Motor neuron (in vitro differentiated cells): ENCODE measurements around the gene NKIRAS1. TPM values are rescaled to one million over a fixed set of nuclear protein-coding genes. Genes with fewer than 3 reads are reported as not detected.
"Not testable (repeated sequence)": the region's sequence is repeated elsewhere in the genome, so short reads cannot be mapped to it uniquely, and the experiment has no call there.

Source experiments
- ATAC-seq, 8 experiments: fragments of 200-7000 bp; cut with Tn5 transposase; replicated peaks in 6 of 8; 2 replicates each; pipeline ENCODE4 v1.8.0; 2021; ENCODE audit warnings: mild to moderate bottlenecking in 8 of 8, moderate library complexity in 8 of 8
- H3K27ac ChIP-seq, 2 donors: fragments of 250-450 bp; sonication (Bioruptor Pico); 2 replicates each; pipeline ENCODE4 v1.9.0; 2021; ENCODE audit warnings: antibody characterized with exemption in 2 of 2, mild to moderate bottlenecking in 2 of 2, moderate library complexity in 1 of 2
- H3K4me1 ChIP-seq, 2 donors: fragments of 250-450 bp; sonication (Bioruptor Pico); replicated peaks in 1 of 2; 2 replicates each; pipeline ENCODE4 v1.6.1; 2021; ENCODE audit warnings: antibody characterized with exemption in 2 of 2, mild to moderate bottlenecking in 2 of 2, moderate library complexity in 1 of 2
- H3K4me3 ChIP-seq, 5 donors: fragments of 250-450 bp; sonication (Bioruptor Pico); 2 replicates each; pipeline ENCODE4 v1.9.0; 2021; ENCODE audit warnings: antibody characterized with exemption in 5 of 5, mild to moderate bottlenecking in 5 of 5, moderate library complexity in 4 of 5
- WGBS, 10 experiments: fragments of 450-650 bp; shearing (Covaris generic); methylation state at CpG; one replicate each; pipeline ENCODE4 v1.0.0; 2022; 5-methylcytosine and 5-hydroxymethylcytosine counted together
- in situ Hi-C, 9 experiments: fragments of 400-800 bp; cut with MboI; loops; one replicate each; pipeline ENCODE4 v1.15.0; 2021; ENCODE audit warnings: low sequenced_read_pairs in 9 of 9, low pct_unique_long_range_greater_than_20kb in 2 of 9; ENCODE audit not compliant: unreplicated experiment in 9 of 9
- total RNA-seq, 8 experiments: library from RNA; unstranded; fragments of 300-600 nt; gene quantifications; 2 replicates each; pipeline versions ENCODE4 v1.2.3 to v1.2.4, GENCODE V29; 2022

The NKIRAS1 gene
- total RNA-seq, 8 experiments from 2014 or later, result 17.5 to 44.1 (median 24.4) TPM

DNA sequence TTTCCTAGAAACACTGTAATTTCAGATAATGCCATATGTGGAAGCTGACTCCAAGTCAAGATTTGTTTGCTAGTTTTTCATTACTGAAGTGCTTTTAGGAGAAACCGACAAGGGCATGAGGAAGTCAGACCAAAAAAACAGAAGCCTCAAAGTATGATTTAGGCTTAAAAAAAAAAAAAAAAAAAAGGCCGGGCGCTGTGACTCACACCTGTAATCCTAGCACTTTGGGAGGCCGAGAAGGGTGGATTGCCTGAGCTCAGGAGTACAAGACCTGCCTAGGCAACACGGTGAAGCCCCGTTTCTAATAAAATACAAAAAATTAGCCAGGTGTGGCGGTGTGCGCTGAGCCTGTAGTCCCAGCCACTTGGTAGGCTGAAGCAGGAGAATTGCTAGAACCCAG is 11.7 kb upstream of the NKIRAS1 start:
- Histone ChIP-seq H3K4me1 (no peaks in the 10 kb centered on the region), H3K27ac (no peak overlapping the region), H3K4me3 (no peak overlapping the region)
- 66 to 95% (median 88%) methylated on average over 1 to 8 of the region's 8 CpGs for WGBS, 10 experiments
- ATAC-seq, result no peak
- in situ Hi-C loops, result no loop called here

DNA sequence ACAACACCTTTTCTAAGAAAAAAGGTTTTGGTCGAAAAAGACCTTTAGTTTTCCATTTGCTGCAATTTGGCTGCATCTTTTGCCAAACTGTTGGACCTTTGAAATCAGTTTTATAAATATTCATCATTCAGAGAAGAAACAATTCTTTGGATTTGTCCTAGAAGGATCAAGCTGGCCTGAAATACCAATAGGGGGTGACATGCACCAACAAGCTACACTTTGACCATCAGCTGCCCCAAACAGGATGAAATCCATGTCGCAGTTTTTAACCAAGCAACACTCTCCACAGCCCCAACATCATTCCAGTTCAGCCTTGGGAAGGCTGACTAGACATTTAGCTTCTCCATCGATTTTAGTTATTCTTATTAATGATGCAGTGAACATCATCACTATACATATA is 9.9 kb upstream of the NKIRAS1 start:
- Histone ChIP-seq H3K4me3 (no peak overlapping the region), H3K4me1 (no peaks in the 10 kb centered on the region), H3K27ac (no peak overlapping the region)
- in situ Hi-C loops, result no loop called here
- ATAC-seq, result no peak
- WGBS, 10 experiments, result 63 to 93% (median 75%) methylated on average over 2 to 3 of the region's 3 CpGs; no CpG with 5 or more reads in 1 of the 10 experiments

DNA sequence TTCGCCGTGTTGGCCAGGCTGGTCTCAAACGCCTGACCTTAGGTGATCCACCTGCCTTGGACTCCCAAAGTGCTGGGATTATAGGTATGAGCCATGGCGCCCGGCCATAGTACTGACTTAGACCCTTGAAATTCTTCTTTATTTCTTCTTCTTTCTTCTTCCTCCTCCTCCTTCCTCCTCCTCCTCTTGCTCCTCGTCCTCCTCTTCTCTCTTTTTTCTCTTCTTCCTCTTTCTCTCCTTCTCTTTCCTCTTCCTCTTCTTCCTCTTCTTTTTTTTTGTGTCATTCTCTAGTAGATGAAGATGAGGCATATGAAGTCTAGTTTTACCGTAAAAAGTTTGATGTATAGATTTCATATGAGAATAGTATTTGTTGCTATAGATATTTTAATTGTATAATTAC is 9.5 kb upstream of the NKIRAS1 start:
- in situ Hi-C loops, result no loop called here
- Histone ChIP-seq H3K4me3 (no peak overlapping the region), H3K27ac (no peak overlapping the region), H3K4me1 (no peaks in the 10 kb centered on the region)
- WGBS, 10 experiments, result 77 to 95% (median 86%) methylated on average over 3 to 7 of the region's 7 CpGs; no CpG with 5 or more reads in 2 of the 10 experiments
- ATAC-seq, result no peak

DNA sequence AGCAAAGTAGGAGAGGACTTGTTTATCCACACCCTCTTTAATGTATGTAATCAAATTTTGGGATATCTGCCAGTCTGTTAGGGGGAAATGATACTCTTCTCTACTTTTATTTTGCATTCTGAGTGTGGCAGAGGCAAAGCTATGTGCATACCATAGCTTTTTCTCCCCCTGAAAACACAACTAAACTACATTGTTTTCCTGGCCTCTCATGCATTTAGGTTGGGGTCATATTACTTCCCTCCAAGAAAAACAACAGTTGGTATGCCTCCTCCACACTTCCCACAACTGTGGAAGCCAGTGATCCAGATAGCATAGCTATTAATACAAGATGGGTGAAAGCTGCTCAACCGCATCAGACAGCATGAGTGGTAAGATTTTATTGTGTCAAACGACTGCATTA is 7.0 kb upstream of the NKIRAS1 start:
- in situ Hi-C loops, result no loop called here
- no peak overlapping the region for H3K4me3 ChIP-seq
- 33 to 100% (median 80%) methylated on average over 1 to 2 of the region's 2 CpGs; no CpG with 5 or more reads in 5 of the 10 experiments for WGBS, 10 experiments
- H3K27ac ChIP-seq, result no peak overlapping the region
- H3K4me1 ChIP-seq, result peaks cover 3% of the 10 kb centered on the region in 2 donors
- ATAC-seq, result peak in 1 of 8 experiments; percentile 60

DNA sequence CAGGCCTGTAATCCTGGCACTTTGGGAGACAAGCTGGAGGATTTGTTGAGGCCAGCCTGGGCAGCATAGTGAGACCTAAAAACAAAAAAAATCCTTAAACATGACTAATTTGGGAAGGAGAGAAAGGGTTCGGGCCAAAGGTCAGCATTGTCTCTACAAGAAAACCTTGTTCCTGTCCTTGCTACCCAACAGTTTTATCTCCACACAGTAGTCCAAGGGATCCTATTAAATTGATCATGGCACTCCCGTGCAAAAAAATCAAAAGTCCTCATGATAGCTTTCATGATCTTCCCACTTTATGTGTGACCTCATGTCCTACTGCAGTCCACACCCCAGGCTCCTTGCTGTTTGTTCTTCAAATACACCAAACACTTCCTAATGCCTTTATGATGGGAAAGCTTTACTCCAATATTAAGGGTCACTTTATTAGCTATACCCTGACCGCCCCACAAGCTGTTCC is 4.3 kb upstream of the NKIRAS1 start:
- no peak overlapping the region for H3K4me3 ChIP-seq
- peaks cover 6 to 10% of the 10 kb centered on the region in 2 donors for H3K4me1 ChIP-seq
- no peak overlapping the region for H3K27ac ChIP-seq
- no peak for ATAC-seq
- WGBS, 10 experiments, result 14 to 100% (median 100%) methylated on average over 1 to 3 of the region's 3 CpGs; no CpG with 5 or more reads in 2 of the 10 experiments
- in situ Hi-C loops, result no loop called here

DNA sequence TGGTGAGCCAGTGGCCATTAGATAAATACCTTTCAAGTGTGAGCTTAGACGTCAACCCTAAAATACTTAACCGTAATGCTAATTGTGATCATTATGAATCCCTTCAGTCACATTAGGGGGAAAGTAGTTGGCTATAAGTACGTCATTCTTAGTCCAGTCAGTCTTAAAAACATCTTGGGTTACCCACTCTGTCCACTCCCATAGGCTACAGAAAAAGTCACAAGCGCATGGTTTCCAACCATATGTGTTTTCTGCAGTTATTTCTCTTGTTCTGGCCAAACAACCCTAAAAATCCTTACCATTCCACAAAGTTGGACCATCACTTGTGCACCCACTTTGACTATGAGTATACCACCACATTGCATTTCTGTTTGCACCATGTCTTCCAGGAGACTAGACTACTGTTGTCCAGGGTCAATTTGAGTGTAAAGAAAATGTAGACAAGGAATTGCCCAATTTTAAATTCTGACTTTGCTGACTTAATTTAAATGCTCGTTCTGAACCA is 3.4 kb upstream of the NKIRAS1 start:
- ATAC-seq, result no peak
- peaks cover 11% of the 10 kb centered on the region in 2 donors for H3K4me1 ChIP-seq
- in situ Hi-C loops, result no loop called here
- WGBS, 10 experiments, result 58 to 100% (median 89%) methylated on average over 2 to 5 of the region's 5 CpGs
- H3K27ac ChIP-seq, result no peak overlapping the region
- H3K4me3 ChIP-seq, result no peak overlapping the region

DNA sequence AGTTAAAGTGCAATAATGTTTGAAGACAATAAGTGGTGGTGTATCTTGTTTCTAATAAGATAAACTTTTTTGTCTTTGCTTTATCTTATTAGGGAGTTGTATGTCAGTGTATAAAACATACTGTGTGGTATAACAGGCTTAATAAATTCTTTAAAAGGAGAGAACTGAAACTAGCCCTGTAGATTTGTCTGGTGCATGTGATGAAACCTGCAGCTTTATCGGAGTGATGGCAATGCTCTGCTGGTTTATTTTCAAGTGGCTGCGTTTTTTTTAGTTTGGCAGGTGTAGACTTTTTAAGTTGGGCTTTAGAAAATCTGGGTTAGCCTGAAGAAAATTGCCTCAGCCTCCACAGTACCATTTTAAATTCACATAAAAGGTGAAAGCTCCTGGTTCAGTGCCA is 2.8 kb upstream of the NKIRAS1 start:
- H3K4me1 ChIP-seq, result peaks cover 16 to 17% of the 10 kb centered on the region in 2 donors
- ATAC-seq, result no peak
- WGBS, 10 experiments, result 25 to 100% (median 93%) methylated on average over 1 to 2 of the region's 2 CpGs; no CpG with 5 or more reads in 4 of the 10 experiments
- no peak overlapping the region for H3K27ac ChIP-seq
- in situ Hi-C loops, result no loop called here
- H3K4me3 ChIP-seq, result no peak overlapping the region

DNA sequence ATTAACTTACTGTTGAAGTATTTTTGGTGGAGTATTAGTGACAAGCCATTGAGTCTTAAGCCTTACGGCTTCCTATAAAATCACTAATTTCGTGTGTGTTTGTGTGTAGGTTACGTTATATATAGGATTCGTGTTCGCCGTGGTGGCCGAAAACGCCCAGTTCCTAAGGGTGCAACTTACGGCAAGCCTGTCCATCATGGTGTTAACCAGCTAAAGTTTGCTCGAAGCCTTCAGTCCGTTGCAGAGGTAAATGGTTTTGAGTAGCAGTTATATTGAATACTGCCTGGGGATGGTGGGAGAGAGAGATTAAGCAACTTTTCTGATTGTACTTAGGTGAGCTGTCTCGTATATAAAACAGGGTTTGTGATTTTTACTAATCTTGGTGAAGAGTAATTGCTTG is 1.5 kb upstream of the NKIRAS1 start:
- 0 to 40% (median 18%) methylated on average over 2 to 11 of the region's 12 CpGs; no CpG with 5 or more reads in 1 of the 10 experiments for WGBS, 10 experiments
- ATAC-seq, H3K27ac ChIP-seq, in situ Hi-C loops: not testable (repeated sequence)
- Histone ChIP-seq H3K4me3 (peak overlapping the region; percentile 69 to 95 (median 70)), H3K4me1 (peaks cover 20 to 29% of the 10 kb centered on the region in 2 donors)

DNA sequence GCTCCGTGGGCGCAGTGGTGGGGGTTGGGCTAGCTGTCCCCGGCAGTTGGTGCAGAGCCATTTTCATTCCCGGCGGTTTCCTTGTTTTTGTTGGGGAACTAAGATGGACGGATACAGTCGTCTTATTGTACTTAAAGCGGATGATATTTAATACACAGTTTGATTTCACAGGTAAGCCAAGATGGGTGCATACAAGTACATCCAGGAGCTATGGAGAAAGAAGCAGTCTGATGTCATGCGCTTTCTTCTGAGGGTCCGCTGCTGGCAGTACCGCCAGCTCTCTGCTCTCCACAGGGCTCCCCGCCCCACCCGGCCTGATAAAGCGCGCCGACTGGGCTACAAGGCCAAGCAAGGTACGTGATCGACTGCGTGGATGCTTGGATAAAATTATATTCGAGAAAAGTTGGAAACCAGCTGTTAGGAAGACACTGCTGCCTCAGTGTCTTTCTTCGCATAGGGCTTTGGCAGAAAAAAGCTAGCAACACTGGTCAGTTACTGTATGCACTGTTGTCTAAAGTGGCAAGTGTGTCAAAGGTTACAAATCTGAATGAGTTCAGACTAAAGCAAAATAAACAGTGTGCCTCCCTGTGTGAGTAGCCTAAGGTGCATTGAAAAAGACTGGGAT is 1.0 kb upstream of the NKIRAS1 start:
- peak overlapping the region; percentile 67 to 91 for H3K27ac ChIP-seq
- peaks cover 20 to 29% of the 10 kb centered on the region in 2 donors for H3K4me1 ChIP-seq
- in situ Hi-C loops, ATAC-seq: not testable (repeated sequence)
- WGBS, 10 experiments, result 0 to 5% (median 0%) methylated on average over 1 to 6 of the region's 21 CpGs; no CpG with 5 or more reads in 3 of the 10 experiments
- peak overlapping the region; percentile 69 to 95 (median 70) for H3K4me3 ChIP-seq

DNA sequence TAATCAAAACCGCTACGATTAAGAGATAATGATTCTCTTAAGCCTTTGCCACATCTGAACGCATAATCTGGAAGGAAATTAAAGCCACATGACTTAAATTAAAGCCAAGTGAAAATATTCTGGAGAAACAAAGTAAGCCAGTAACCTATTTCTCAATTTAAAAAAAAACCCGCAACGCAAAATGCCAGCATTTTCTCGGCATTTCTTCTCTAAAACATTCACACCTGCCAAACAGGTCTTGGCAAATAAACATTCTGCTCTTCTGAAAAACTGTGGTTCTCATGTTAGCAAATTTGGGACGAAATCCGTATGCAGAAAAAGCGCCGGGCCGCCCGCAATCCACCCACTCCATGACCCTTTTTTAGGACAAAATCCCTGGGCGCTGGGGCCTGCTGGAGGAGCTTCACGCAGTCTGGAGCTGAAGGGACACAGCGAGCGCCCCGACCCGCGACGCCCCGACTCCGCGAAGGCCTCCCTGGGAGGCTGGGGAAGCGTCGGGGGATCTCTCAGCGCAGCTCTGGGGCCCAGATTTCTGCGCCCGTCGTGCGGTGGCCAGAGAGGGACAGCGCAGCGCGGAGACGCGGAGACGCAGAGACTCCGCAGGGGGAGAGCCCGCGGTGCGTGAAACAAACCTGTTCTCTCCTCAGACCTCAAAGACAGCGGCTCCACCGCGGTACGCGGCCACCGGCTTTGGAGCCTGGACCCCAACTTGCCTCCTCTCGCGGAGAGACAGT is 471 bp downstream of the NKIRAS1 start:
- H3K4me3 ChIP-seq, result peak overlapping the region; percentile 69 to 95 (median 70)
- WGBS, 10 experiments, result 0 to 10% (median 3%) methylated on average over 4 to 26 of the region's 48 CpGs; no CpG with 5 or more reads in 1 of the 10 experiments
- peak overlapping the region; percentile 78 to 91 for H3K27ac ChIP-seq
- peak; percentile 47 to 77 (median 76) for ATAC-seq
- in situ Hi-C loops, result no loop called here
- H3K4me1 ChIP-seq, result peaks cover 20 to 29% of the 10 kb centered on the region in 2 donors

DNA sequence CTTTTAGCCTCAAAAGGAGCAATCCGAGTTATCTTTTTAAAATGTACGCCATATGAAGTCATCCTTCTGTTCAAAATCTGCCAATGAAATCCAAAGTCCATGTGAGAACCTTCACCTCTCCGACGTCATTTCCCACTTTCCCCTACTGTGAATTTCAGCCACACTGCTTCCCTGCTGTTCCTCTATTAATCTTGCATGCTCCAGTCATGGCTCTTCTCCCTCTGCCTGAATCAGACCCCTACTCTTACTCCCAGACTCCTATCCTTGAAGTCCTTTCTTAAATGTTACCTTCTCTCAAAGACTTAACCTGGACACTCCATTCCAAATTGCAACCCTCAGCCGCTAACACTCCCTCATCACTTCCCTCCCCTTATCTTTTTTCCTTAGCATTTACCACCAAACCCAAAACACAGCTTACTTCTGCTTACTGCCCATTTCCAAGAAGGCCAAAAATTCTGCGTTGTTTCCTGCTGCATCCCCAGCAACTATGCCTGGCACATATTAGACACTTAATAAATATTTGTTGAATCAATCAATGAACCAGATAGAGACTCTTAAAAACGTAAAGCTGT is 1.2 kb downstream of the NKIRAS1 start:
- H3K27ac ChIP-seq, result peak overlapping the region in 1 of 2 donors; percentile 78
- peak overlapping the region; percentile 69 to 95 (median 70) for H3K4me3 ChIP-seq

DNA sequence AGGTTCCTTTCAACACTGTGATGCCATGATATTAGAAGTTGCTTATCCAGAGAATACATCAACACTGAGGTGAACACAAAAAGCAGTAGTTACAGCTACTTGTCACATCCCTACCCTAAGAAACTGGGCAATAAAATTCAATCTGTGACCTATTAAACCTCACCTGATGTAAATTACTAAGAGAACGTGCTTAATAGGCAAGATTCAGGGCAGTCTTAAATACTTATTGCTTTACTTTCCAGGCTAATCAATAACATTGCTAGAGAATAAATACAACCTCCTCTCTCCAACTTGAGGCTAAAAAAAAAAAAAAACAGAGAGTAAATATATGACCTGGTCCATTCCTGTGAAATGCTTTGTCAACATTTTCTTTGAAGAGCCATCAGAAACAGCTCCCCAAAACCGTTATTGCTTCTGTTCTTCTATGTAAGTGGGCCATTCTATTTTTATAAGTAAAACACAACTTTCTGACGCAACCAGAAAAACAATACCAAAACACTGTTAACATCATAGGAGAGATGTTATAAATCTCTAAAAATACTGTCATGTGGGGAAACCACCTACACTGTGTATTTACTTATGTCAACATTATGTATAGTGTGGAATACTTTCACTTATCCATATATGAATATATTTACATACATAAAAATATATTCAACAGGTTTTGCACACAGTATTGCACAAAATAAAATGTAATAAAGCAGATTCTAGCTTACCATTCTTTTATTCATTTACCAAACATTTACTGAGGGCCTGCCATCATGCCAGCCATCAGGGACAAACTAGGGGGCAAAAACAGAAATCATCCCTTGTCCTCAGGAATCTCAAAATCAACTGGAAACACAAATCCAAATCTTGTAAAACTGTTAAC is 2.7 kb downstream of the NKIRAS1 start:
- peak in 1 of 8 experiments; percentile 35 for ATAC-seq
- Histone ChIP-seq H3K4me3 (no peak overlapping the region), H3K27ac (no peak overlapping the region), H3K4me1 (peaks cover 20 to 29% of the 10 kb centered on the region in 2 donors)
- in situ Hi-C loops, result no loop called here
- 9 to 100% (median 65%) methylated on average over 1 to 3 of the region's 3 CpGs; no CpG with 5 or more reads in 1 of the 10 experiments for WGBS, 10 experiments

More for the DNA sequence above, 1.2 kb downstream of the NKIRAS1 start:
- peak in 5 of 8 experiments; percentile 4 to 11 (median 9) for ATAC-seq
- in situ Hi-C loops, result no loop called here
- H3K4me1 ChIP-seq, result peaks cover 20 to 29% of the 10 kb centered on the region in 2 donors
- WGBS, 10 experiments, result 2 to 48% (median 10%) methylated on average over 4 to 7 of the region's 7 CpGs; no CpG with 5 or more reads in 1 of the 10 experiments
